HG03469 (cell line): Measurements from ENCODE around the gene NPTN.
"Not testable (repeated sequence)": the region's sequence is repeated elsewhere in the genome, so short reads cannot be mapped to it uniquely, and the experiment has no call there.

Experiments
- ATAC-seq: cut with Tn5 transposase; IDR thresholded peaks from one replicate; pipeline ENCODE4 v1.9.1; 2021; ENCODE audit warnings: mild to moderate bottlenecking, moderate library complexity, moderate number of reproducible peaks; ENCODE audit not compliant: unreplicated experiment

Gene NPTN

GRCh38 chr15:73573037-73573436 lies 60.2 kb downstream of the NPTN start:
- no peak for ATAC-seq

DNA sequence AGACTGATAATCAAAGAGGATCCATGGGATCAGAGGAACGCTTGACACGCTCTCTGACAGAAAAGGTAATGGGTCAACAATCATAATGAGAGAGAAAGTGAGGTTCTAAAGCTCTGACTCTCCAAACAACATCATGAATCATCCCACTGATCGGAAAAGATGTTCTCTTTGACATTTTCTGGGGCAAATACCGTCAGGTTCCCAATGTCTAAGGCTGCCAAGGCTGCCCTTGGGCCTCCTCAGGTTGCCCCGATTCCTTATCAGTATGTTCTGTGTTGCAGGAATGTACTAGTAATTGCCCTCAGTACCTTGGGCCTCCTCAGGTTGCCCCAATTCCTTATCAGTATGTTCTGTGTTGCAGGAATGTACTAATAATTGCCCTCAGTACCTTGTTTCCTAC lies 60.9 kb downstream of the NPTN start:
- no peak for ATAC-seq

GRCh38 chr15:73571346-73571745 lies 61.8 kb downstream of the NPTN start:
- ATAC-seq: no peak

- ATAC-seq: no peak
Observed at GRCh38 chr15:73570355-73571032, 62.7 kb downstream of the NPTN start.

DNA sequence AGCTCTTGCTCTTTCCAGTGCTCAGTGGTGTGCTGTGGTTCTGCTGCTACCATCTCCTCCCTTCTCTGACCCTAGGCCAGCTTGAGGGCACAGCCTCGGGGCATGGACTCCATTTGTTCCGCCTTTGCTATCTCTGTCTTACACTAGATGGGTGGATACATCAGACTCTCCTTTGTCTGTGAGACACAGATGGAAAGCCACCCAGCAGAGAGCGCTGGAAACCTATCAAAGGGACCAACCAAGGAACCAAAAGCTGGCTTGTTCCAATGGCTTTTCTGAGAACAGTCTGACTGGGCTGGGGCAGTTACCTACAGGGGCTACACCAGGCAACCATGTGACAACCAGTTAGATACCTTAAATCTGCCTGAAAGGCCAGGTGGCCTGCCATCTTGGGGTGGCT lies 63.8 kb downstream of the NPTN start:
- no peak for ATAC-seq

GRCh38 chr15:73568564-73569280 lies 64.5 kb downstream of the NPTN start:
- ATAC-seq: no peak

DNA sequence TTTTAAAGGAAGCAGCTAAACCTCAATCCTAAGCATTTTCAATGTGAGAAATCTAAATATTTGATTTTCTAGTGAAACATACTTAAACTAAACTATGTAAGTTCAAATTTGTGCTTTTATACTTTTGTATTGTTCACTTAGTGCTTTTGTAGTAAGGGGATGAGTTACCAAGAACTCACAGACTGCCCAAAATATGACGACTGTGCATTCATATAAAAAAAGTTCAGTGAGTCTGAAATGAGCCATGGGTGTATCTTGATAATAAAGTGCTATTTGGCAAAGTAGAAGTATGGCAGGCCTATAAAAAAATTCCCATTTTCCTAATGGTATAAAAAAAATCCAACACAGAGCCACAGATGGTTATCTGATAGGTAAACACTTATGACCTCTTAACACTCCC lies 66.2 kb downstream of the NPTN start:
- ATAC-seq: no peak

DNA sequence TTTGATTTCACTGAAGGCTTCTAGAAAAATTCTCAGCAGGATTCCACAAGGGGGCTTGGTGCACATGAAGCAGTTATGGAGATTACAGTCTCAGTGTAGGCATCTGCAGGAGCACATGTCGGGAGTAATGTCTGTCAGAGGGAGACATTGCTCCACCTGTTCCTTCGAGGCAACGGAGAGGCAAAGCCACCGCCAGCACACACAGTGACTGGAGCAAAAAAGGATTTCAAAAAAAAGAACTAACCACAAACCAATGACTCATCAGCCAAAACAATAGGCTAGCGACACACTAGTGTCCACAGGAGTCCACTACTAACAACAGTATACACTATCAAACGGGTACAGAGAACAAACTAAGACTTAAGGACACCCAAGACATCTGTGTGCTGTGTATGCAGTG lies 68.9 kb downstream of the NPTN start:
- no peak for ATAC-seq

DNA sequence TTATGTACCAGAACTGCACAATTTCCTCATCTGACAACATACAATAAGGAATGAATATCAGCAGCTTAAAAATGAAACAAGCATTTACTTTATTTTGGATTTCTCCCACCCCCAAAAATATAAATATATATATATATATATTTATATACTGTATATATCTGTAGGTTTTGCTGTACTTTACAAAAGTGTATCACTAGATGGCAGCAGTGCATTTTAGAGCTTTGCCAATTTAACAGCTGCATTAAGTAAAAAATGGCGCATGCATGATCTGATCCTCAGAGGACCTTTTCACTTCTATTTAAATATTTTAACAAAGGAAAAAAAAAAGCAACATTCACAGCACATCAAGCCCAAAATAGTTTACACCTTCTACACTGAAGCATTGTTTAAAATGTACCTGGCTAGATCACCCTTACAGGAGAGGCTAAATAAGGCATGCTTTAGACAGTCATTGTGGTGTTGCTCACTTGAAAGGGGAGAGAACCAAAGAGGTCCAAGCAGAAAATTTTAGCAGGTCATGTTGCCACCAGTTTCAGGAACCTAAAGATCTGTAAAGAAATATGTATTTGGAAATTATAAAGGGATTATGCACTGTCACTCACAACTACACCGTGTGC lies 72.6 kb downstream of the NPTN start:
- no peak for ATAC-seq

GRCh38 chr15:73558529-73558928 lies 74.7 kb downstream of the NPTN start:
- ATAC-seq: no peak

GRCh38 chr15:73555080-73555479 lies 78.1 kb downstream of the NPTN start:
- no peak for ATAC-seq

- no peak for ATAC-seq
Observed at GRCh38 chr15:73550190-73550589, 83.0 kb downstream of the NPTN start.

DNA sequence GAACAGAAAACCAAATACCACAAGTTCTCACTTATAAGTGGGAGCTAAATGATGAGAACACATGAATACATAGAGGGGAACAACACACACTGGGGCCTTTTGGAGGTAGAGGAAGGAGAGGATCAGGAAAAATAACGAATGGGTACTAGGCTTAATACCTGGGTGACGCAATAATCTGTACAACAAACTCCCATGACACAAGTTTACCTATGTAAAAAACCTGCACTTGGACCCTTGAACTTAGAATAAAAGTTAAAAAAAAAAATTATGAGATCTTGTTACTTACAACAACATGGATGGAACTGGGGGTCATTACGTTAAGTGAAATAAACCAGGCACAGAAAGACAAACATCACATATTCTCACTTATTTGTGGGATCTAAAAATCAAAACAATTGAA lies 84.3 kb downstream of the NPTN start:
- not testable (repeated sequence) for ATAC-seq

- ATAC-seq: no peak
Observed at GRCh38 chr15:73541479-73541878, 91.7 kb downstream of the NPTN start.

GRCh38 chr15:73540161-73540560 lies 93.0 kb downstream of the NPTN start:
- no peak for ATAC-seq

DNA sequence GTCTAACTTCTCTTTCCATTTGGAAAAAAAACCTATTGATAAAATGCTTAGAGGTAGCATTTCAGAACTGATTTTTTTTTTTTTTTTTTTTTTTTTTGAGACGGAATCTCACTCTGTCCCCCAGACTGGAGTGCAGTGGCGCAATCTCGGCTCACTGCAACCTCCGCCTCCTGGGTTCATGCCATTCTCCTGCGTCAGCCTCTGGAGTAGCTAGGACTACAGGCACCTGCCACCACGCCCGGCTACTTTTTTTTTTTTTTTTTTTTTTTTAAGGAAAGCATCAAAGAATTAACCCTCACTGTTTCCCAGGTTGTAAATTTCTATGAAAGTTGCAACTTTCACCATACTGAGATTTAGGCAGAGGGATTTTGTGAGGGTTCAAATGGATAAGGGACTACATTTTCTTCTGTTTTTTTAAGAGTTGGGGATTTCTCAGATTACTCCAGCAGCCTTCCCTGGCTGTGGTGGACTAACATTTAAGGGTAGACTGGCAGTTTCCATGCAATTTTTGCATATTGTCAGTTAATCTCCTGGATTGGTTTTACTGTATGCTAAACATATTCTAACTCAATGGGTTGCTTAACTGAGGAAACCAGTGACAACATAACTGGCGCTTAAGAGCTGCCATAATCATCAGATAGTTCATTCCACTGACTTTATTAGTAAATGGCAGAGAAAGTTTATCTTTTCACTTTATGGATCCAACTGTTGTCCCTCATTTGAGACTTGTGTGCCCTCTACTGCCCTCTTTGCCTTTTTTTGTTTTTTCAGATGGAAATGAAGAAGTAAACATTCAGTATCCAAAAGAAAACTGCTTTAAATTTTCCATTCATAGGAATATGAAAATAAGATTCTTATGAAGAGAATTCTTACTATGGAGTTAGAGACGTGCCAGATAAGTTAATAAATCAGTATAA lies 93.7 kb downstream of the NPTN start:
- no peak for ATAC-seq

GRCh38 chr15:73538563-73539211 lies 94.5 kb downstream of the NPTN start:
- no peak for ATAC-seq

DNA sequence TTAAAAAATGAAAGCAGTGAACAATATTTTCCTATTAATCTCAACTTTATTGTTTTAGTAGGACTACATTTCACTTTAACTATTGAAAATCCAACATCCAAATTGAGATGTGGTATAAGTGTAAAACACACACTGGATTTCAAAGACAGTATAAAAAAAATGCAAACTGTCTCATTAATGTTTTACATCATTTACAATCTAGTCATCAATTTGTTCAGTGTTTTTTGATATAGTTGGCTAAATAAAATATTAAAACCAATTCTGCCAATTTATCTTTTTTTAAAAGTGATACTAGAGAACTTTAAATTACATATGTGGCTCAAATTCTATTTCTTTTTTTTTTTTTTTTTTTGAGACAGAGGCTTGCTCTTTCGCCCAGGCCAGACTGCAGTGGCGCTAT lies 95.1 kb downstream of the NPTN start:
- no peak for ATAC-seq

DNA sequence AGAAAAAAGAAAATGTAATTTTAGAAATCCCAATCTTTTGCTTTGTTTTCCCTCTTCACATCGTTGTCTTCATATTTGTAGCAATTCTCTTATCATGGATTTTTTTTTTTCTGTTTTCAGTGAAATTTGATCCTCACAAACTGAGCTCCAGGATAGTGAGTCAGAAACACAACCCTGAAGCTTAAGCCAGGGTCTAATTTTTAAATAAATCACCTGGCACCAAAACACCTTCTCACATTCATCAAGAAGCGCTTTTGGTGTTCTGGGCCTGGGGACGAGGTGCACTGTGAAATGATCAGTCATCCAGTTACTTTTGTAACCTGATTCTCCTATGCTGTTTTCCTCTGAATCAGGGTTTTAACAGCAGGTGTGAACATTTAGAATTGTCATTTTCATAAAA lies 102.5 kb downstream of the NPTN start:
- no peak for ATAC-seq

- ATAC-seq: no peak
Observed at GRCh38 chr15:73527598-73527997, 105.6 kb downstream of the NPTN start.

GRCh38 chr15:73524919-73525318 lies 108.3 kb downstream of the NPTN start:
- no peak for ATAC-seq
